ENCODE measurements around the gene ELOVL5.

DNA sequence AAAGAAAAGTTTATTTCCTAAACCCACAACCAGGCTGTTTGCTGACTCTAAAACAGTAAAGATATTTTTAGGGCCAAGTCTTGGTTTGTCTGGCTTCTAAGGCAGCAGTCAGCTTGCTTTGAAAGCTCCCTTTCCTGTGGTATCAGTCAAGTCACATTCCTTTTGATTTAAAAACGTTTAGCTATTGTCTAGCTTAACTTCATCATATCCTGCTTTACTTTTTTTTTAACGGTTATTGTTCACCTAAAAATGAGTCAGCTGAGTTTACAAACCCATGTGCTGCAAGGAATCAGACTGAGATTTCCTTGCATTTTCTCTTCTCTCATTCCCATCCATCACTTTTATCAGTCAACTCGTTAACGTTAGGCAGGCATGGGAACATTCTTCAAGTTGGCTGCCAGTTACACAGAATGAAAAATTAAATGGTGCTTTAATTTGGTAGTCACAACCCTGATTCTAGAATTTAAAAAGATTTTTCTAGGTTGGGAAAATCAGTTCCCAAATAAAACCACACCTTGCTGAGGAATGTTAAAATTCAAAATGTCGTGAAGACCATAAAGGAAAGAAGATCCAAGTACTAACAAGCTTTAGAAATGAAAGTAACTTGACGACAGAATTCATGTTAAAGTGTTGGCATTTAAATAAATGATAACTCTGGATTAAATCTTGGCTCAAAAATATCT is 45.9 kb downstream of the ELOVL5 start:
- no peak for TF ChIP-seq EZH2phosphoT487 (IDR thresholded peaks at IDR 0.05; ENCODE audit: low read length)
- TF ChIP-seq, protein P1, sequence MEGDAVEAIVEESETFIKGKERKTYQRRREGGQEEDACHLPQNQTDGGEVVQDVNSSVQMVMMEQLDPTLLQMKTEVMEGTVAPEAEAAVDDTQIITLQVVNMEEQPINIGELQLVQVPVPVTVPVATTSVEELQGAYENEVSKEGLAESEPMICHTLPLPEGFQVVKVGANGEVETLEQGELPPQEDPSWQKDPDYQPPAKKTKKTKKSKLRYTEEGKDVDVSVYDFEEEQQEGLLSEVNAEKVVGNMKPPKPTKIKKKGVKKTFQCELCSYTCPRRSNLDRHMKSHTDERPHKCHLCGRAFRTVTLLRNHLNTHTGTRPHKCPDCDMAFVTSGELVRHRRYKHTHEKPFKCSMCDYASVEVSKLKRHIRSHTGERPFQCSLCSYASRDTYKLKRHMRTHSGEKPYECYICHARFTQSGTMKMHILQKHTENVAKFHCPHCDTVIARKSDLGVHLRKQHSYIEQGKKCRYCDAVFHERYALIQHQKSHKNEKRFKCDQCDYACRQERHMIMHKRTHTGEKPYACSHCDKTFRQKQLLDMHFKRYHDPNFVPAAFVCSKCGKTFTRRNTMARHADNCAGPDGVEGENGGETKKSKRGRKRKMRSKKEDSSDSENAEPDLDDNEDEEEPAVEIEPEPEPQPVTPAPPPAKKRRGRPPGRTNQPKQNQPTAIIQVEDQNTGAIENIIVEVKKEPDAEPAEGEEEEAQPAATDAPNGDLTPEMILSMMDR (IDR thresholded peaks at IDR 0.05; ENCODE audit: low read length): no peak

All from MM.1S (cell line).